Activated T-cell treated with anti-CD3 and anti-CD28 coated beads, Interleukin-2, amount 50 U/mL, for 72 hours (primary cell): ENCODE results near the gene SYNE3. TPM values are rescaled to one million over a fixed set of nuclear protein-coding genes. Genes with fewer than 3 reads are reported as not detected.

ENCODE experiments used
- ATAC-seq, 2 donors: fragments of 150-1000 bp; cut with Tn5 transposase; replicated peaks in 1 of 2; 2 replicates each; pipeline ENCODE4 v1.10.0; 2021; ENCODE audit warnings: moderate library complexity in 2 of 2, mild to moderate bottlenecking in 1 of 2
- DNase-seq, 2 donors: peaks; one replicate each; pipeline ENCODE4 v3.0.0; 2021 to 2022; ENCODE audit warnings: mixed read lengths in 1 of 2
- H3K27ac Mint-ChIP-seq: one replicate; pipeline ENCODE4 v1.8.0; 2022; ENCODE audit warnings: mild to moderate bottlenecking, moderate library complexity, mixed read lengths
- H3K27me3 Mint-ChIP-seq: one replicate; pipeline ENCODE4 v1.8.0; 2022; ENCODE audit warnings: low read depth, mixed read lengths
- H3K36me3 Mint-ChIP-seq, 2 donors: one replicate each; pipeline ENCODE4 v1.8.0; 2022; ENCODE audit warnings: mixed read lengths in 2 of 2, mild to moderate bottlenecking in 1 of 2; ENCODE audit not compliant: insufficient read depth in 2 of 2
- H3K4me1 Mint-ChIP-seq: one replicate; pipeline ENCODE4 v1.8.0; 2022; ENCODE audit warnings: low read depth, mixed read lengths
- H3K4me3 Mint-ChIP-seq, 2 donors: one replicate each; pipeline ENCODE4 v1.8.0; 2022; ENCODE audit warnings: mild to moderate bottlenecking in 2 of 2, mixed read lengths in 2 of 2, moderate library complexity in 2 of 2
- H3K9me3 Mint-ChIP-seq, 2 donors: one replicate each; pipeline ENCODE4 v1.8.0; 2022; ENCODE audit warnings: mixed read lengths in 2 of 2
- total RNA-seq, 2 donors: library from RNA; stranded (reverse); gene quantifications; one replicate each; pipeline ENCODE4 v1.2.3, GENCODE V29; 2022

Gene SYNE3
- total RNA-seq, 2 donors from 2014 or later = 59.9 to 66.2 TPM

- H3K4me1 Mint-ChIP-seq = peaks cover 73% of the 10 kb centered on the region
These were observed 10.3 kb upstream of the SYNE3 start for GRCh38 chr14:95526483-95527386.

GRCh38 chr14:95525999-95526398, 9.5 kb upstream of the SYNE3 start:
- Mint-ChIP-seq H3K27me3 (no peaks in the 10 kb centered on the region), H3K4me3 (peak overlapping the region; percentile 15 to 24), H3K9me3 (no peaks in the 10 kb centered on the region), H3K36me3 (peaks cover 0 to 1% of the 10 kb centered on the region in 2 donors), H3K4me1 (peaks cover 73% of the 10 kb centered on the region), H3K27ac (peak overlapping the region; percentile 47)
- DNase-seq (no peak), ATAC-seq (no peak)

More at GRCh38 chr14:95526483-95527386, 10.3 kb upstream of the SYNE3 start:
- Mint-ChIP-seq H3K36me3 (peaks cover 1 to 2% of the 10 kb centered on the region in 2 donors), H3K4me3 (peak overlapping the region; percentile 38 to 88), H3K27ac (peak overlapping the region; percentile 98), H3K27me3 (no peaks in the 10 kb centered on the region), H3K9me3 (no peaks in the 10 kb centered on the region)
- DNase-seq (no peak), ATAC-seq (no peak)

GRCh38 chr14:95524706-95525512, 8.5 kb upstream of the SYNE3 start:
- Mint-ChIP-seq H3K4me3 (peak overlapping the region; percentile 87 to 93), H3K27ac (peak overlapping the region; percentile 99), H3K36me3 (no peaks in the 10 kb centered on the region), H3K27me3 (no peaks in the 10 kb centered on the region), H3K9me3 (no peaks in the 10 kb centered on the region), H3K4me1 (peaks cover 73% of the 10 kb centered on the region)
- DNase-seq (no peak), ATAC-seq (no peak)

GRCh38 chr14:95523815-95524448, 7.5 kb upstream of the SYNE3 start:
- Mint-ChIP-seq H3K36me3 (no peaks in the 10 kb centered on the region), H3K4me1 (peaks cover 83% of the 10 kb centered on the region), H3K27ac (peak overlapping the region; percentile 99), H3K9me3 (no peaks in the 10 kb centered on the region), H3K4me3 (peak overlapping the region; percentile 87 to 93), H3K27me3 (no peaks in the 10 kb centered on the region)
- DNase-seq (peak in 1 of 2 donors; percentile 61), ATAC-seq (peak in 1 of 2 donors; percentile 14)

- H3K9me3 Mint-ChIP-seq = no peaks in the 10 kb centered on the region
These were observed 6.8 kb upstream of the SYNE3 start for GRCh38 chr14:95523051-95523814.

GRCh38 chr14:95522556-95522955, 6.1 kb upstream of the SYNE3 start:
- ATAC-seq = no peak
- peaks cover 95% of the 10 kb centered on the region for H3K4me1 Mint-ChIP-seq
- H3K9me3 Mint-ChIP-seq = no peaks in the 10 kb centered on the region
- peak overlapping the region; percentile 99 for H3K27ac Mint-ChIP-seq
- no peaks in the 10 kb centered on the region for H3K36me3 Mint-ChIP-seq
- DNase-seq = no peak
- H3K4me3 Mint-ChIP-seq = peak overlapping the region; percentile 87 to 93
- no peaks in the 10 kb centered on the region for H3K27me3 Mint-ChIP-seq

More at GRCh38 chr14:95523051-95523814, 6.8 kb upstream of the SYNE3 start:
- Mint-ChIP-seq H3K4me1 (peaks cover 90% of the 10 kb centered on the region), H3K36me3 (no peaks in the 10 kb centered on the region), H3K27ac (peak overlapping the region; percentile 99), H3K27me3 (no peaks in the 10 kb centered on the region), H3K4me3 (peak overlapping the region; percentile 87 to 93)
- DNase-seq = peak; percentile 71 to 79
- peak; percentile 75 to 82 for ATAC-seq

- no peak for DNase-seq
- ATAC-seq = no peak
These were observed 5.7 kb upstream of the SYNE3 start for GRCh38 chr14:95522116-95522515.

GRCh38 chr14:95521001-95521400, 4.6 kb upstream of the SYNE3 start:
- no peak for DNase-seq
- no peak overlapping the region for H3K27ac Mint-ChIP-seq
- no peaks in the 10 kb centered on the region for H3K36me3 Mint-ChIP-seq
- no peaks in the 10 kb centered on the region for H3K9me3 Mint-ChIP-seq
- no peaks in the 10 kb centered on the region for H3K27me3 Mint-ChIP-seq
- H3K4me1 Mint-ChIP-seq = peaks cover 88% of the 10 kb centered on the region
- H3K4me3 Mint-ChIP-seq = no peak overlapping the region
- no peak for ATAC-seq

More at GRCh38 chr14:95522116-95522515, 5.7 kb upstream of the SYNE3 start:
- Mint-ChIP-seq H3K27ac (peak overlapping the region; percentile 99), H3K9me3 (no peaks in the 10 kb centered on the region), H3K4me1 (peaks cover 95% of the 10 kb centered on the region), H3K4me3 (peak overlapping the region; percentile 87 to 93), H3K36me3 (no peaks in the 10 kb centered on the region), H3K27me3 (no peaks in the 10 kb centered on the region)

GRCh38 chr14:95520346-95520745, 3.9 kb upstream of the SYNE3 start:
- no peak for DNase-seq

GRCh38 chr14:95519699-95520098, 3.2 kb upstream of the SYNE3 start:
- peak overlapping the region; percentile 74 to 78 for H3K4me3 Mint-ChIP-seq
- H3K27ac Mint-ChIP-seq = peak overlapping the region; percentile 79
- ATAC-seq (peak; percentile 21 to 25), DNase-seq (peak; percentile 79 to 82)
- peaks cover 81% of the 10 kb centered on the region for H3K4me1 Mint-ChIP-seq
- no peaks in the 10 kb centered on the region for H3K36me3 Mint-ChIP-seq
- no peaks in the 10 kb centered on the region for H3K27me3 Mint-ChIP-seq
- H3K9me3 Mint-ChIP-seq = no peaks in the 10 kb centered on the region

More at GRCh38 chr14:95520346-95520745, 3.9 kb upstream of the SYNE3 start:
- H3K27me3 Mint-ChIP-seq = no peaks in the 10 kb centered on the region
- H3K27ac Mint-ChIP-seq = peak overlapping the region; percentile 79
- peaks cover 81% of the 10 kb centered on the region for H3K4me1 Mint-ChIP-seq
- H3K9me3 Mint-ChIP-seq = no peaks in the 10 kb centered on the region
- no peak for ATAC-seq
- H3K4me3 Mint-ChIP-seq = peak overlapping the region; percentile 74 to 78
- no peaks in the 10 kb centered on the region for H3K36me3 Mint-ChIP-seq

GRCh38 chr14:95518045-95518751, 1.7 kb upstream of the SYNE3 start:
- H3K27ac Mint-ChIP-seq = peak overlapping the region; percentile 63
- peaks cover 70% of the 10 kb centered on the region for H3K4me1 Mint-ChIP-seq
- DNase-seq = no peak
- H3K9me3 Mint-ChIP-seq = no peaks in the 10 kb centered on the region
- H3K36me3 Mint-ChIP-seq = no peaks in the 10 kb centered on the region
- peak overlapping the region; percentile 74 to 78 for H3K4me3 Mint-ChIP-seq
- ATAC-seq = no peak
- no peaks in the 10 kb centered on the region for H3K27me3 Mint-ChIP-seq
